Lower leg skin (tissue), 3 donors: ENCODE measurements around the gene CTPS2.

ENCODE experiments used
- CTCF ChIP-seq, 3 donors: fragments of 450-650 bp; IDR thresholded peaks; one replicate each; pipeline ENCODE4 v1.5.1; 2016; ENCODE audit warnings: antibody characterized with exemption in 3 of 3, mild to moderate bottlenecking in 3 of 3, moderate library complexity in 2 of 3
- POLR2A ChIP-seq, 2 donors: fragments of 450-650 bp; IDR thresholded peaks; one replicate each; pipeline ENCODE4 v1.6.1; 2016 to 2017; ENCODE audit warnings: antibody characterized with exemption in 2 of 2, mild to moderate bottlenecking in 1 of 2, moderate library complexity in 1 of 2

GRCh38 chrX:16558489-16558888 lies 154.0 kb downstream of the CTPS2 start:
- TF ChIP-seq CTCF (IDR thresholded peaks at IDR 0.05) (no peak), POLR2A (IDR thresholded peaks at IDR 0.05) (no peak)
